ENCODE data around the gene NMNAT1.
"Not testable (repeated sequence)": the region's sequence is repeated elsewhere in the genome, so short reads cannot be mapped to it uniquely, and the experiment has no call there.

NMNAT1 gene

GRCh38 chr1:9942939-9943788 is at the start of gene NMNAT1, which contains the start of gene LZIC:
TSS of gene NMNAT1 (plus strand) at chr1:9943475. CDS start at chr1:9972074, 28,599 bp downstream.
TSS of gene LZIC (minus strand) at chr1:9943391. CDS start at chr1:9936619, 6,772 bp downstream.
- DNase-seq = peak; percentile 72 to 90

- no peak for DNase-seq
Measured at GRCh38 chr1:9894115-9894514, 49.2 kb upstream of the NMNAT1 start.

GRCh38 chr1:9900142-9901043 is 42.9 kb upstream of the NMNAT1 start:
- peak; percentile 16 to 64 for DNase-seq

- DNase-seq = no peak
Measured at GRCh38 chr1:9901148-9902059, 41.9 kb upstream of the NMNAT1 start.

GRCh38 chr1:9902060-9902452 is 41.2 kb upstream of the NMNAT1 start:
- no peak for DNase-seq

- DNase-seq = no peak
Measured at GRCh38 chr1:9903801-9904527, 39.3 kb upstream of the NMNAT1 start.

GRCh38 chr1:9904596-9904995 is 38.7 kb upstream of the NMNAT1 start:
- no peak for DNase-seq

- no peak for DNase-seq
Measured at GRCh38 chr1:9905010-9905409, 38.3 kb upstream of the NMNAT1 start.

GRCh38 chr1:9906466-9906865 is 36.8 kb upstream of the NMNAT1 start:
- no peak for DNase-seq

- no peak for DNase-seq
Measured at GRCh38 chr1:9907441-9907840, 35.8 kb upstream of the NMNAT1 start.

GRCh38 chr1:9908871-9909233 is 34.4 kb upstream of the NMNAT1 start:
- DNase-seq = no peak

- DNase-seq = no peak
Measured at GRCh38 chr1:9909234-9910046, 33.8 kb upstream of the NMNAT1 start.

- DNase-seq = no peak
Measured at GRCh38 chr1:9910076-9910422, 33.2 kb upstream of the NMNAT1 start, which contains the start of gene CTNNBIP1. TSS of gene CTNNBIP1 (minus strand) at chr1:9910269. CDS start at chr1:9872064, 38,205 bp downstream.

GRCh38 chr1:9910423-9911178 is 32.7 kb upstream of the NMNAT1 start:
- DNase-seq = peak; percentile 96 to 97

- no peak for DNase-seq
Measured at GRCh38 chr1:9912264-9912936, 30.9 kb upstream of the NMNAT1 start.

- no peak for DNase-seq
Measured at GRCh38 chr1:9914610-9914937, 28.7 kb upstream of the NMNAT1 start.

- no peak for DNase-seq
Measured at GRCh38 chr1:9916452-9916851, 26.8 kb upstream of the NMNAT1 start.

GRCh38 chr1:9917495-9917894 is 25.8 kb upstream of the NMNAT1 start:
- DNase-seq = not testable (repeated sequence)

GRCh38 chr1:9917901-9918300 is 25.4 kb upstream of the NMNAT1 start:
- no peak for DNase-seq

GRCh38 chr1:9920606-9921005 is 22.7 kb upstream of the NMNAT1 start:
- DNase-seq = no peak

Data from NCI-H524 (cell line).